ENCODE results near the gene ACTA2. TPM values are rescaled to one million over a fixed set of nuclear protein-coding genes. Genes with fewer than 3 reads are reported as not detected.

Gene ACTA2
- total RNA-seq, 4 donors from 2014 or later = 64.6 to 1,343 (median 285) TPM

- Histone ChIP-seq H3K4me1 (peaks cover 0 to under 1% (median 0%) of the 10 kb centered on the region in 3 donors), H3K27ac (no peak overlapping the region), H3K36me3 (no peaks in the 10 kb centered on the region), H3K9me3 (no peaks in the 10 kb centered on the region), H3K27me3 (no peaks in the 10 kb centered on the region), H3K4me3 (no peak overlapping the region)
- 55 to 94% methylated on average over 1 of the region's 1 CpG for WGBS, 2 donors
- DNase-seq = no peak
- intact Hi-C loops (cut with DNase I) = no loop called here
- TF ChIP-seq, protein P1, sequence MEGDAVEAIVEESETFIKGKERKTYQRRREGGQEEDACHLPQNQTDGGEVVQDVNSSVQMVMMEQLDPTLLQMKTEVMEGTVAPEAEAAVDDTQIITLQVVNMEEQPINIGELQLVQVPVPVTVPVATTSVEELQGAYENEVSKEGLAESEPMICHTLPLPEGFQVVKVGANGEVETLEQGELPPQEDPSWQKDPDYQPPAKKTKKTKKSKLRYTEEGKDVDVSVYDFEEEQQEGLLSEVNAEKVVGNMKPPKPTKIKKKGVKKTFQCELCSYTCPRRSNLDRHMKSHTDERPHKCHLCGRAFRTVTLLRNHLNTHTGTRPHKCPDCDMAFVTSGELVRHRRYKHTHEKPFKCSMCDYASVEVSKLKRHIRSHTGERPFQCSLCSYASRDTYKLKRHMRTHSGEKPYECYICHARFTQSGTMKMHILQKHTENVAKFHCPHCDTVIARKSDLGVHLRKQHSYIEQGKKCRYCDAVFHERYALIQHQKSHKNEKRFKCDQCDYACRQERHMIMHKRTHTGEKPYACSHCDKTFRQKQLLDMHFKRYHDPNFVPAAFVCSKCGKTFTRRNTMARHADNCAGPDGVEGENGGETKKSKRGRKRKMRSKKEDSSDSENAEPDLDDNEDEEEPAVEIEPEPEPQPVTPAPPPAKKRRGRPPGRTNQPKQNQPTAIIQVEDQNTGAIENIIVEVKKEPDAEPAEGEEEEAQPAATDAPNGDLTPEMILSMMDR (IDR thresholded peaks at IDR 0.05) = no peak
- no peak for TF ChIP-seq POLR2A (IDR thresholded peaks at IDR 0.05)
Measured at GRCh38 chr10:88957381-88957780, 4.8 kb upstream of the ACTA2 start.

DNA sequence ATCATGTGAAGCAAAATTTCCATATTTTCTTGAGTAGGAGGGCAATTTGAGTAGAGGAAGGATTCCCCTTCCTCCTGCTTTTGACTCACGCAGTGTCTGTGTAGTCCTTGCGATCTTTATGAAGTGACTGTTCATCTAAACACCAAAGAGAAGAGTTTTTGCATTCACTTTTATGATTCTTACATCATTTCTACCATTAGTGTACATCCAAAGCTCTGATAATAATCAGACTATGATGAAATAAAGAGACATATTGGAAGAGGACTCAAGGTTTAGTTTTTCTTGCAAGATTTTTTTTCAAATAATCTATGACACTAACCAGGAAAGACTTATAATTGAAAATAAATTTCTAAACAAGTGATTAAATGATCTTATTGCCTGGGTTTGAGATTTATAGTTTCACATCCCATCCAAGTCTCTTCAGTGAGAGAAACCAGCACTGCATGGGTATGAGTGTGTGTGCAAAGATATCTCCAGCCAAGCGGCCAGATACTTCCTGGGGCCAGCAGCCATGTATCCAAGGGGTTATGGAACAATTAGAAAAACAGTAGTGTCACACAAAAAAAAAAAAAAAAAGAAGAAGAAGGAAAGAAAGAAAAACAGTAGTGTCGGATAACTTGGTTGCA, 2.0 kb upstream of the ACTA2 start:
- TF ChIP-seq, protein P1 (IDR thresholded peaks at IDR 0.05) = no peak
- no peak for TF ChIP-seq POLR2A (IDR thresholded peaks at IDR 0.05)
- DNase-seq = no peak
- no peak overlapping the region for H3K4me3 ChIP-seq
- H3K36me3 ChIP-seq = no peaks in the 10 kb centered on the region
- H3K27ac ChIP-seq = peak overlapping the region in 3 of 4 donors; percentile 86 to 90 (median 89)
- intact Hi-C loops (cut with DNase I) = no loop called here
- WGBS, 2 donors = 79 to 91% methylated on average over 4 of the region's 4 CpGs
- peaks cover 0 to 25% (median 7%) of the 10 kb centered on the region in 3 donors for H3K4me1 ChIP-seq
- H3K9me3 ChIP-seq = no peaks in the 10 kb centered on the region
- no peaks in the 10 kb centered on the region for H3K27me3 ChIP-seq

- Histone ChIP-seq H3K9me3 (no peaks in the 10 kb centered on the region), H3K4me3 (peak overlapping the region in 2 of 4 donors; percentile 24 to 39), H3K27me3 (no peaks in the 10 kb centered on the region), H3K4me1 (peaks cover 0 to 25% (median 7%) of the 10 kb centered on the region in 3 donors), H3K36me3 (no peaks in the 10 kb centered on the region), H3K27ac (peak overlapping the region; percentile 76 to 90 (median 88))
- TF ChIP-seq, protein P1 (IDR thresholded peaks at IDR 0.05) = no peak
- TF ChIP-seq POLR2A (IDR thresholded peaks at IDR 0.05) = no peak
- WGBS, 2 donors = 74 to 92% methylated on average over 5 of the region's 5 CpGs
- DNase-seq = no peak
- intact Hi-C loops (cut with DNase I) = no loop called here
Measured at GRCh38 chr10:88953662-88954061, 1.1 kb upstream of the ACTA2 start.

GRCh38 chr10:88949912-88950837, 2.4 kb downstream of the ACTA2 start:
- no peaks in the 10 kb centered on the region for H3K27me3 ChIP-seq
- peaks cover 0 to 34% (median 7%) of the 10 kb centered on the region in 3 donors for H3K4me1 ChIP-seq
- WGBS, 2 donors = 60 to 61% methylated on average over 3 of the region's 3 CpGs
- intact Hi-C loops (cut with DNase I) = no loop called here
- no peak for TF ChIP-seq POLR2A (IDR thresholded peaks at IDR 0.05)
- TF ChIP-seq, protein P1 (IDR thresholded peaks at IDR 0.05) = no peak
- no peak for DNase-seq
- no peaks in the 10 kb centered on the region for H3K9me3 ChIP-seq
- no peaks in the 10 kb centered on the region for H3K36me3 ChIP-seq
- H3K4me3 ChIP-seq = peak overlapping the region; percentile 13 to 60 (median 41)
- peak overlapping the region; percentile 76 to 90 (median 88) for H3K27ac ChIP-seq

GRCh38 chr10:88949051-88949450, 3.5 kb downstream of the ACTA2 start:
- intact Hi-C loops (cut with DNase I) = no loop called here
- peak overlapping the region; percentile 16 to 89 (median 80) for H3K27ac ChIP-seq
- peaks cover 0 to 44% (median 7%) of the 10 kb centered on the region in 3 donors for H3K4me1 ChIP-seq
- H3K9me3 ChIP-seq = no peaks in the 10 kb centered on the region
- no peak for TF ChIP-seq POLR2A (IDR thresholded peaks at IDR 0.05)
- TF ChIP-seq, protein P1 (IDR thresholded peaks at IDR 0.05) = no peak
- H3K4me3 ChIP-seq = peak overlapping the region; percentile 9 to 60 (median 41)
- no peaks in the 10 kb centered on the region for H3K27me3 ChIP-seq
- no peak for DNase-seq
- H3K36me3 ChIP-seq = peaks cover 0 to 7% (median 0%) of the 10 kb centered on the region in 3 donors
- 75 to 95% methylated on average over 2 of the region's 2 CpGs for WGBS, 2 donors
